ENCODE data around the gene EPB41L4B.
"Not testable (repeated sequence)": the region's sequence is repeated elsewhere in the genome, so short reads cannot be mapped to it uniquely, and the experiment has no call there.

Gene EPB41L4B

GRCh38 chr9:109229682-109230081 lies 91.2 kb downstream of the EPB41L4B start:
- no peak for ATAC-seq (ENCODE audit: low read depth)
- Histone ChIP-seq H3K27ac (ENCODE audit: poor library complexity, severe bottlenecking) (no peak overlapping the region), H3K27me3 (ENCODE audit: insufficient read depth, poor library complexity, severe bottlenecking) (no peaks in the 10 kb centered on the region), H3K4me1 (ENCODE audit: insufficient read depth, poor library complexity, severe bottlenecking) (peaks cover 18% of the 10 kb centered on the region), H3K9me3 (ENCODE audit: severe bottlenecking) (no peaks in the 10 kb centered on the region), H3K36me3 (ENCODE audit: low read depth) (no peaks in the 10 kb centered on the region), H3K4me3 (ENCODE audit: severe bottlenecking) (no peak overlapping the region)
- no peak for DNase-seq (ENCODE audit: low spot score)
- TF ChIP-seq CTCF (IDR thresholded peaks at IDR 0.05; ENCODE audit: poor library complexity, severe bottlenecking) = no peak

- no peak for ATAC-seq (ENCODE audit: low read depth)
- Histone ChIP-seq H3K9me3 (ENCODE audit: severe bottlenecking) (no peaks in the 10 kb centered on the region), H3K4me1 (ENCODE audit: insufficient read depth, poor library complexity, severe bottlenecking) (peaks cover 18% of the 10 kb centered on the region), H3K36me3 (ENCODE audit: low read depth) (no peaks in the 10 kb centered on the region), H3K27ac (ENCODE audit: poor library complexity, severe bottlenecking) (no peak overlapping the region), H3K4me3 (ENCODE audit: severe bottlenecking) (no peak overlapping the region), H3K27me3 (ENCODE audit: insufficient read depth, poor library complexity, severe bottlenecking) (no peaks in the 10 kb centered on the region)
- DNase-seq (ENCODE audit: low spot score) = no peak
- TF ChIP-seq CTCF (IDR thresholded peaks at IDR 0.05; ENCODE audit: poor library complexity, severe bottlenecking) = no peak
These were observed 92.7 kb downstream of the EPB41L4B start for GRCh38 chr9:109228093-109228642.

- no peak for TF ChIP-seq CTCF (IDR thresholded peaks at IDR 0.05; ENCODE audit: poor library complexity, severe bottlenecking)
- DNase-seq (ENCODE audit: low spot score) = no peak
- Histone ChIP-seq H3K36me3 (ENCODE audit: low read depth) (no peaks in the 10 kb centered on the region), H3K27ac (ENCODE audit: poor library complexity, severe bottlenecking) (no peak overlapping the region), H3K4me1 (ENCODE audit: insufficient read depth, poor library complexity, severe bottlenecking) (no peaks in the 10 kb centered on the region), H3K4me3 (ENCODE audit: severe bottlenecking) (no peak overlapping the region), H3K27me3 (ENCODE audit: insufficient read depth, poor library complexity, severe bottlenecking) (no peaks in the 10 kb centered on the region), H3K9me3 (ENCODE audit: severe bottlenecking) (no peaks in the 10 kb centered on the region)
- ATAC-seq (ENCODE audit: low read depth) = no peak
These were observed 95.2 kb downstream of the EPB41L4B start for GRCh38 chr9:109225629-109226028.

GRCh38 chr9:109224751-109225150 lies 96.1 kb downstream of the EPB41L4B start:
- no peak for ATAC-seq (ENCODE audit: low read depth)

GRCh38 chr9:109218242-109218641 lies 102.6 kb downstream of the EPB41L4B start:
- DNase-seq (ENCODE audit: low spot score); H3K9me3 ChIP-seq (ENCODE audit: severe bottlenecking); H3K27me3 ChIP-seq (ENCODE audit: insufficient read depth, poor library complexity, severe bottlenecking); H3K27ac ChIP-seq (ENCODE audit: poor library complexity, severe bottlenecking); H3K4me3 ChIP-seq (ENCODE audit: severe bottlenecking); H3K36me3 ChIP-seq (ENCODE audit: low read depth); ATAC-seq (ENCODE audit: low read depth); H3K4me1 ChIP-seq (ENCODE audit: insufficient read depth, poor library complexity, severe bottlenecking): not testable (repeated sequence)

More at GRCh38 chr9:109224751-109225150, 96.1 kb downstream of the EPB41L4B start:
- Histone ChIP-seq H3K4me3 (ENCODE audit: severe bottlenecking) (no peak overlapping the region), H3K27me3 (ENCODE audit: insufficient read depth, poor library complexity, severe bottlenecking) (no peaks in the 10 kb centered on the region), H3K9me3 (ENCODE audit: severe bottlenecking) (no peaks in the 10 kb centered on the region), H3K27ac (ENCODE audit: poor library complexity, severe bottlenecking) (no peak overlapping the region), H3K4me1 (ENCODE audit: insufficient read depth, poor library complexity, severe bottlenecking) (no peaks in the 10 kb centered on the region), H3K36me3 (ENCODE audit: low read depth) (no peaks in the 10 kb centered on the region)
- TF ChIP-seq CTCF (IDR thresholded peaks at IDR 0.05; ENCODE audit: poor library complexity, severe bottlenecking) = no peak
- DNase-seq (ENCODE audit: low spot score) = no peak

Measured in RWPE2 (cell line).